Lower lobe of right lung (tissue), 2 donors: ENCODE measurements around the gene EPX. TPM values are rescaled to one million over a fixed set of nuclear protein-coding genes. Genes with fewer than 3 reads are reported as not detected.

Experiments used
- ATAC-seq, 2 donors: fragments of 200-7000 bp; cut with Tn5 transposase; one replicate each; pipeline ENCODE4 v1.9.1; 2020 to 2022; ENCODE audit warnings: mild to moderate bottlenecking in 2 of 2, moderate library complexity in 2 of 2
- DNase-seq: peaks from one replicate; pipeline ENCODE4 v3.0.0-alpha.2; 2020
- H3K27ac ChIP-seq: fragments of 200-600 bp; one replicate; pipeline ENCODE4 v1.8.0; 2022
- H3K27me3 ChIP-seq: fragments of 200-600 bp; one replicate; pipeline ENCODE4 v1.8.0; 2022; ENCODE audit warnings: low read depth
- H3K36me3 ChIP-seq: fragments of 200-600 bp; one replicate; pipeline ENCODE4 v1.8.0; 2022; ENCODE audit warnings: mild to moderate bottlenecking
- H3K4me1 ChIP-seq: fragments of 200-600 bp; one replicate; pipeline ENCODE4 v1.8.0; 2022
- H3K4me3 ChIP-seq: fragments of 200-600 bp; one replicate; pipeline ENCODE4 v1.8.0; 2022; ENCODE audit warnings: mild to moderate bottlenecking
- H3K9me3 ChIP-seq: fragments of 200-600 bp; one replicate; pipeline ENCODE4 v1.8.0; 2022
- intact Hi-C: fragments of 100-400 bp; cut with DNase I; formaldehyde crosslinking; loops from one replicate; pipeline ENCODE4 v1.11.0; 2022
- total RNA-seq: library from RNA; stranded (reverse); fragmentation: NEBNext Ultra II Directional; extraction: Animal tissue kit (Norgen Biotek cat#: 25700); gene quantifications from one replicate; pipeline ENCODE4 v1.2.1, GENCODE V29; 2021
- TF ChIP-seq, protein P1 (sequence below): fragments of 200-600 bp; IDR thresholded peaks from one replicate; pipeline ENCODE4 v1.8.0; 2022; ENCODE audit warnings: antibody characterized with exemption, mild to moderate bottlenecking
- donor health status: DM: no; HTN: yes; CAD: no; lungs with severe emphysema.

The EPX gene
- total RNA-seq, 1 donor from 2014 or later, result not detected

DNA sequence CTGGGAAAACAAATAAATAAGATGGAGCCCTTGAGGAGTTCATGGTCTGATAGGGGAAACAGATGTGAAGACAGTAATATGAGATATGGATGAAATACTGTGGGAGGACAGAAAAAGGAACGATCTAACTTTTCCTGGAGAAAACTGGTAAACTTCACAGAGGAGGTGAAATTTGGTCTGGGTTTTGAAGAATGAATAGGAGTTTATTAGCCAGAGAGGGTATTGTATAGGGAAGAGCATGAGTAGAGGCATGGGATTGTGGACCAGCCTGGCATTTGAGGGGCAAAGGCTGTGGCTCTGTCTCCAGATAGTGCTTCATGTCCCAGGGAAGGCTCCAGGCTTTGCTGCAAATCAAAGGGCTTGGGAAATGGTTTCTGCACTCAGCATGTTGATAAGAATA lies 47.5 kb downstream of the EPX start:
- Histone ChIP-seq H3K4me3 (no peak overlapping the region), H3K27me3 (peaks cover 44% of the 10 kb centered on the region), H3K4me1 (no peaks in the 10 kb centered on the region), H3K9me3 (no peaks in the 10 kb centered on the region), H3K36me3 (no peaks in the 10 kb centered on the region), H3K27ac (no peak overlapping the region)
- ATAC-seq (no peak), DNase-seq (no peak)
- TF ChIP-seq, protein P1, sequence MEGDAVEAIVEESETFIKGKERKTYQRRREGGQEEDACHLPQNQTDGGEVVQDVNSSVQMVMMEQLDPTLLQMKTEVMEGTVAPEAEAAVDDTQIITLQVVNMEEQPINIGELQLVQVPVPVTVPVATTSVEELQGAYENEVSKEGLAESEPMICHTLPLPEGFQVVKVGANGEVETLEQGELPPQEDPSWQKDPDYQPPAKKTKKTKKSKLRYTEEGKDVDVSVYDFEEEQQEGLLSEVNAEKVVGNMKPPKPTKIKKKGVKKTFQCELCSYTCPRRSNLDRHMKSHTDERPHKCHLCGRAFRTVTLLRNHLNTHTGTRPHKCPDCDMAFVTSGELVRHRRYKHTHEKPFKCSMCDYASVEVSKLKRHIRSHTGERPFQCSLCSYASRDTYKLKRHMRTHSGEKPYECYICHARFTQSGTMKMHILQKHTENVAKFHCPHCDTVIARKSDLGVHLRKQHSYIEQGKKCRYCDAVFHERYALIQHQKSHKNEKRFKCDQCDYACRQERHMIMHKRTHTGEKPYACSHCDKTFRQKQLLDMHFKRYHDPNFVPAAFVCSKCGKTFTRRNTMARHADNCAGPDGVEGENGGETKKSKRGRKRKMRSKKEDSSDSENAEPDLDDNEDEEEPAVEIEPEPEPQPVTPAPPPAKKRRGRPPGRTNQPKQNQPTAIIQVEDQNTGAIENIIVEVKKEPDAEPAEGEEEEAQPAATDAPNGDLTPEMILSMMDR, result no peak
- intact Hi-C loops, result no loop called here

DNA sequence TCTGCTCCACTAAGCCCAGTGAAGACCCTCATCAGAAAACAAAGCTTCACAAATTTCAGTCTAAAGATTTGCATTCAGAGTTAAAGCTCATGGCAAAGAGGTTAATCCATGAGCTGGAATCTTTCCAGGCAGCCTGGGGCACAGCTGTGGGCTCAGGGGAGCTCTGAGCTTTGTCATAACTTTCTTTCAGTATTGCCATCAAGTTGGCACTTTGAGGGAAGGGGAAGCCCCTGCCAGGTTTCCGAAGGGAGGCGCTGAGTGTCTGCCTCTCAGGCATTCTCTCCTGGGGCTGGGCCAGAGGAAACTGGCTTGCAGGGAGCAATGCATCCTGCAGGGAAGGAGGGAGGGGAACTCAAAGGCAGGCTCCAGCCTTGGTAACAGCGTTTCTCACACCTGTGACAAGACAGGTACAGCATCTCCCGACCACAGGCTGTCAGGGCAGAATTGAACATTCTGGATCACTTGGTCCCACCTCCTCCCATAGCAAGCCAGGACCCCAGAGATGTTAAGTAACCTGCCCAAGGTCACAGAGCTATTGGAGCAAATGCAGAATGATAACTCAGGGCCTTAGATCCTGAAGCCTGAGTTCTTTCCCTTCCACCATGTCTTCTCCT lies 49.8 kb downstream of the EPX start:
- no peak for ATAC-seq
- no peak for DNase-seq
- intact Hi-C loops, result no loop called here
- Histone ChIP-seq H3K27me3 (peaks cover 43% of the 10 kb centered on the region), H3K4me1 (no peaks in the 10 kb centered on the region), H3K27ac (no peak overlapping the region), H3K4me3 (no peak overlapping the region), H3K9me3 (no peaks in the 10 kb centered on the region), H3K36me3 (no peaks in the 10 kb centered on the region)
- TF ChIP-seq, protein P1, result no peak

DNA sequence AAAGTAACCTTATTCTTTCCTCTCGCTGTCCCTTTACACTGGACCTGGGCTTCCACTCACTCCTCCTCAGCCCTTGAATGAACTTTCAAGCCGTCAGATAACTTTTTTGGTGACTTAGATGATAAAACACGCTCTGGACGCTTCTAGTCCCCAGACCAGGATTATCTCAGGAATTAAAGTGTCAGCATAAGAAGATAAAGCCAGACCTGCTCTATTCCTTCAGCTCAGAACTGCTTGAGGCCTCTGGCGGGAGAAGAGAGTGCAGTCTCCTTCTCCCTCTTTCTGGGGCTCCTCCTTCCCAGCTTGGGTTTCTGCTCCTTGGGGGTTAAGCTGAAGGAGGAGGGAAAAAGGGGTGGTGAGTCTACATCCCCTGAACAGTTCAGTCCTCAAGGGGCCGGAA lies 52.4 kb downstream of the EPX start:
- TF ChIP-seq, protein P1, result no peak
- ATAC-seq (no peak), DNase-seq (no peak)
- Histone ChIP-seq H3K9me3 (no peaks in the 10 kb centered on the region), H3K27me3 (peaks cover 44% of the 10 kb centered on the region), H3K4me3 (no peak overlapping the region), H3K4me1 (peaks cover 11% of the 10 kb centered on the region), H3K36me3 (no peaks in the 10 kb centered on the region), H3K27ac (no peak overlapping the region)
- intact Hi-C loops, result no loop called here

DNA sequence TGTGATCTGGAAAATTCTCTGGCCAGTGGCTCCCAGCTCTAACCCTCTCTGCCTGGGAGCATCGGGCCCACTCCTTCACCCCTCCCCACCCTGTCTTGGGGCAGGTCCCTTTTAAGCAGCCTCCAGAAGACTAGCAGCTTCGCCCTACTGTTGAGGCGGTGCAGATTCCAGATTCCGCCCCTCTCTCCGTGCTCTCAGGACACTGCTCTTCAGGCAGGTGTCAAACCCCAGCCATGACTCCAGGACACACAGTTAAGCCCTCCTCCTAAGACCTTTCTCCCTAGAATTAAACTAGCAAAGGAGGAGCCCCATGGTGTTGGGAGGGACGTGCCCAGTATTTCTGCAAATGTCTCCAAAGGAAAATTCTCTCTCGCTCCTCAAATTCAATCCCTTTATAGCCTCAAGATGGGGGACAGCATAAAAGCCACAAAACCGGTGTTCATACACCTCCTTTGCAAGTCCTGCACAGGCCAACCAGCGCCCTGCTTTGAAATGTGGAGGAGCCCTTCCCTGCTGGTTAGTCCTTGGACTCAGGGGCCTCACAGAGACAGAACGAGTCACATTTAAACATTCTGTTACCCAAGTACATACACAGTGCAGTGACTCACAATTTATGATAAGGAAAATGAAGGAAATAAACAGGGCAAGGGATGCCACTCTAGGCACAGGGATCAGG lies 53.0 kb downstream of the EPX start:
- DNase-seq (no peak), ATAC-seq (no peak)
- Histone ChIP-seq H3K9me3 (no peaks in the 10 kb centered on the region), H3K4me1 (peaks cover 11% of the 10 kb centered on the region), H3K36me3 (no peaks in the 10 kb centered on the region), H3K27ac (no peak overlapping the region), H3K27me3 (peaks cover 44% of the 10 kb centered on the region), H3K4me3 (no peak overlapping the region)
- TF ChIP-seq, protein P1, result no peak
- intact Hi-C loops, result no loop called here

DNA sequence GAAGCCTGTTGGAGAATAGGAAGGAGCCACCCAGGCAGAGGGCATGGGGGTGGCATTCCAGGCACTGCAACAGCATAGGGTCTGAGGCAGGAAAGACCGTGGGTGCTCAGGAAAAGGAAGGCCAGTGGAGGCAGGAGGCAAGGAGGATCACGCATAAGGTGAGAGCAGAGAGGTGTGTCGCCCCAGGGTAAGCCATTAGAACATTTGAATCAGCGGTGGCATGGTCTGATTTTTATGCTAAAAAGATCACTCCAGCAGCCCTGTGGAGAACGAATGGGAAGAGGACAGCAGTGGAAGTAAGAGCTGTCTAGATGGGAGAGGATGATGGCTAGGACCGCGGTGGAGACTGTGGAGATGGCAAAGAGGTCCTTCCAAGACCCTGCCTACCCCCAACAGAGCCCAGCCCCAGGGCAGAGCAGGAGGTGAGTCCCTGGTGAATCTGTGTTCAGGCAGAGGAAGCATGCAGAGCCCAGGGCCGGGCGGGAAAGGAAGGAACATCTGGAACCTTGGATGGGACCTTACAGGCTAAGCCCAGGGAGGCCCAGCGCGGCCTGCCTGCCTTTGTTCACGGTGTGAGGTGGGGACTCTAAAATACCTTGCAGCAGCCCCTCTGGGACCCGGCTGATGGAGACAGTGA lies 53.7 kb downstream of the EPX start:
- TF ChIP-seq, protein P1, result no peak
- Histone ChIP-seq H3K27ac (no peak overlapping the region), H3K9me3 (no peaks in the 10 kb centered on the region), H3K36me3 (no peaks in the 10 kb centered on the region), H3K4me3 (no peak overlapping the region), H3K4me1 (peaks cover 11% of the 10 kb centered on the region), H3K27me3 (peaks cover 42% of the 10 kb centered on the region)
- intact Hi-C loops, result no loop called here
- no peak for DNase-seq
- no peak for ATAC-seq
